Adrenal gland (tissue), 12 donors: ENCODE data around the gene CEP135. TPM values are rescaled to one million over a fixed set of nuclear protein-coding genes. Genes with fewer than 3 reads are reported as not detected.

Source experiments
- DNase-seq, 7 donors: peaks; one replicate each; pipeline ENCODE4 v3.0.0-alpha.2; 2019 to 2020
- H3K27ac ChIP-seq, 5 donors: fragments of 200-600 bp; sonication (generic) in 4 of 5; 1 replicate in 3 of 5; 2 replicates in 2 of 5; pipeline versions ENCODE4 v1.5.1 to v1.8.0; 2016 to 2020; ENCODE audit warnings: mild to moderate bottlenecking in 1 of 5
- H3K27me3 ChIP-seq: fragments of 200-600 bp; 2 replicates; pipeline ENCODE4 v1.8.0; 2021
- H3K36me3 ChIP-seq, 2 donors: fragments of 200-600 bp; replicated peaks in 1 of 2; 1 replicate in 1 of 2; 2 replicates in 1 of 2; pipeline versions ENCODE4 v1.5.1 to v1.8.0; 2018 to 2022
- H3K4me1 ChIP-seq, 2 donors: fragments of 200-600 bp; replicated peaks in 1 of 2; 1 replicate in 1 of 2; 2 replicates in 1 of 2; pipeline versions ENCODE4 v1.5.1 to v1.8.0; 2018 to 2021
- H3K4me3 ChIP-seq, 4 donors: fragments of 200-600 bp; sonication (generic) in 3 of 4; one replicate each; pipeline ENCODE4 v1.5.1; 2016 to 2018
- H3K9me3 ChIP-seq, 3 donors: fragments of 200-600 bp; sonication (generic) in 1 of 3; replicated peaks in 1 of 3; 1 replicate in 2 of 3; 2 replicates in 1 of 3; pipeline versions ENCODE4 v1.5.1 to v1.8.0; 2016 to 2021
- CTCF ChIP-seq, 6 experiments: fragments of 450-650 bp in 4 of 6; fragments of 200-600 bp in 2 of 6; sonication (generic) in 1 of 6; IDR thresholded peaks; 1 replicate in 5 of 6; 2 replicates in 1 of 6; pipeline versions ENCODE4 v1.5.1 to v1.8.0; 2016 to 2021; ENCODE audit warnings: antibody characterized with exemption in 6 of 6, mild to moderate bottlenecking in 2 of 6, moderate library complexity in 1 of 6
- POLR2A ChIP-seq, 2 donors: fragments of 450-650 bp; IDR thresholded peaks; one replicate each; pipeline ENCODE4 v1.6.1; 2017; ENCODE audit warnings: antibody characterized with exemption in 2 of 2, mild to moderate bottlenecking in 2 of 2, moderate library complexity in 1 of 2
- WGBS, 4 donors: extraction: QIAGEN DNeasy Blood & Tissue Kit in 2 of 4; methylation state at CpG; one replicate each; pipeline versions ENCODE4 v1.1.5 to v1.1.7; 2013 to 2017; 5-methylcytosine and 5-hydroxymethylcytosine counted together
- intact Hi-C, 2 donors: fragments of 100-400 bp; cut with DNase I; formaldehyde crosslinking; loops; one replicate each; pipeline versions ENCODE4 v1.14.1 to v1.15.0; 2022 to 2023
- polyA plus RNA-seq, 3 donors: library from polyadenylated mRNA; stranded (reverse); fragments of 200-250 nt in 2 of 3; fragments of 350-450 nt in 1 of 3; fragmentation: Illumina TruSeq in 1 of 3; extraction: RNeasy Lipid Tissue Mini Kit (QIAGEN cat#74804) in 1 of 3; gene quantifications; one replicate each; pipeline ENCODE4 v1.2.3, GENCODE V29; 2013 to 2014
- total RNA-seq, 9 donors: library from RNA; depleted of rRNA in 4 of 9; stranded (reverse); fragments of >200 nt in 4 of 9; fragments of 120-200 nt in 1 of 9; fragmentation: NEBNext Ultra II Directional in 1 of 9; extraction: Animal tissue kit (Norgen Biotek cat#: 25700) in 1 of 9; gene quantifications; one replicate each; pipeline versions ENCODE4 v1.1.0 to v1.2.4, GENCODE V29; 2013 to 2023
- donor health status: healthy with polysubstance abuse.
- donor health status: Bipolar disorder and iron deficiency.
- donor health status: DM: yes; HTN: yes; CAD: no.
- donor health status: DM: no; HTN: no; CAD: no.
- donor health status: DM: no; HTN: no; CAD: no.
- donor health status: DM: yes; HTN: yes; CAD: no.

Gene CEP135
- total and polyA plus RNA-seq, 12 donors: 1.0 to 7.5 (median 3.2) TPM

- H3K9me3 ChIP-seq: no peaks in the 10 kb centered on the region
- 80 to 97% (median 88%) methylated on average over 1 of the region's 1 CpG for WGBS, 4 donors
- intact Hi-C loops: no loop called here
Observed at GRCh38 chr4:55938481-55938880, 10.3 kb upstream of the CEP135 start.

GRCh38 chr4:55939421-55939820 lies 9.3 kb upstream of the CEP135 start:
- 70 to 100% (median 91%) methylated on average over 2 of the region's 2 CpGs for WGBS, 4 donors
- H3K27ac ChIP-seq: no peak overlapping the region
- no peaks in the 10 kb centered on the region for H3K4me1 ChIP-seq
- H3K36me3 ChIP-seq: no peaks in the 10 kb centered on the region
- TF ChIP-seq CTCF (IDR thresholded peaks at IDR 0.05) (no peak), POLR2A (IDR thresholded peaks at IDR 0.05) (no peak)
- H3K27me3 ChIP-seq: no peaks in the 10 kb centered on the region
- no peak overlapping the region for H3K4me3 ChIP-seq
- intact Hi-C loops: no loop called here
- H3K9me3 ChIP-seq: no peaks in the 10 kb centered on the region
- no peak for DNase-seq

More at GRCh38 chr4:55938481-55938880, 10.3 kb upstream of the CEP135 start:
- Histone ChIP-seq H3K4me3 (no peak overlapping the region), H3K36me3 (no peaks in the 10 kb centered on the region), H3K4me1 (no peaks in the 10 kb centered on the region), H3K27ac (no peak overlapping the region), H3K27me3 (no peaks in the 10 kb centered on the region)
- TF ChIP-seq POLR2A (IDR thresholded peaks at IDR 0.05) (no peak), CTCF (IDR thresholded peaks at IDR 0.05) (no peak)
- DNase-seq: no peak

GRCh38 chr4:55941881-55942396 lies 6.8 kb upstream of the CEP135 start:
- DNase-seq: no peak
- no peak overlapping the region for H3K4me3 ChIP-seq
- TF ChIP-seq POLR2A (IDR thresholded peaks at IDR 0.05) (no peak), CTCF (IDR thresholded peaks at IDR 0.05) (no peak)
- no peaks in the 10 kb centered on the region for H3K4me1 ChIP-seq
- no peaks in the 10 kb centered on the region for H3K36me3 ChIP-seq
- no peak overlapping the region for H3K27ac ChIP-seq
- H3K9me3 ChIP-seq: no peaks in the 10 kb centered on the region
- no peaks in the 10 kb centered on the region for H3K27me3 ChIP-seq
- intact Hi-C loops: no loop called here
- 76 to 92% (median 88%) methylated on average over 3 of the region's 3 CpGs for WGBS, 4 donors

- peak in 1 of 7 donors; percentile 22 for DNase-seq
- peaks cover 0 to 18% of the 10 kb centered on the region in 2 donors for H3K4me1 ChIP-seq
- H3K27me3 ChIP-seq: no peaks in the 10 kb centered on the region
- no peaks in the 10 kb centered on the region for H3K9me3 ChIP-seq
- intact Hi-C loops: loop anchor here (5.0 kb wide), 1 partner anchor 355 kb away; no protein-coding TSS in a partner anchor
- no peaks in the 10 kb centered on the region for H3K36me3 ChIP-seq
- H3K4me3 ChIP-seq: peak overlapping the region in 2 of 4 donors; percentile 9 to 19
- WGBS, 4 donors: 22 to 30% (median 27%) methylated on average over 6 of the region's 6 CpGs
- H3K27ac ChIP-seq: peak overlapping the region in 2 of 5 donors; percentile 93 to 96
- no peak for TF ChIP-seq CTCF (IDR thresholded peaks at IDR 0.05)
- no peak for TF ChIP-seq POLR2A (IDR thresholded peaks at IDR 0.05)
Observed at GRCh38 chr4:55947254-55947882, 1.4 kb upstream of the CEP135 start.
